GM12892 (cell line): Measurements from ENCODE around the gene KIAA0513.
"Not testable (repeated sequence)": the region's sequence is repeated elsewhere in the genome, so short reads cannot be mapped to it uniquely, and the experiment has no call there.

Experiments
- DNase-seq: peaks from one replicate; pipeline ENCODE4 v3.0.0; 2011; ENCODE audit not compliant: insufficient read length
- FAIRE-seq: peaks from 2 replicates; lab custom pipeline; 2011; peaks lifted over from hg19 to GRCh38; lab: Jason Lieb, UNC
- POLR2A ChIP-seq: IDR thresholded peaks from 2 replicates; pipeline ENCODE4 v1.6.1; 2011; ENCODE audit warnings: low read depth, low read length, control low read depth
- POLR2AphosphoS5 ChIP-seq: IDR thresholded peaks from 2 replicates; pipeline ENCODE4 v1.6.1; 2011; ENCODE audit warnings: low read depth, low read length, control low read depth
- TAF1 ChIP-seq: IDR thresholded peaks from 2 replicates; pipeline ENCODE4 v1.6.1; 2011; ENCODE audit warnings: low read depth, mild to moderate bottlenecking, control low read depth, low read length, borderline replicate concordance

The KIAA0513 gene

DNA sequence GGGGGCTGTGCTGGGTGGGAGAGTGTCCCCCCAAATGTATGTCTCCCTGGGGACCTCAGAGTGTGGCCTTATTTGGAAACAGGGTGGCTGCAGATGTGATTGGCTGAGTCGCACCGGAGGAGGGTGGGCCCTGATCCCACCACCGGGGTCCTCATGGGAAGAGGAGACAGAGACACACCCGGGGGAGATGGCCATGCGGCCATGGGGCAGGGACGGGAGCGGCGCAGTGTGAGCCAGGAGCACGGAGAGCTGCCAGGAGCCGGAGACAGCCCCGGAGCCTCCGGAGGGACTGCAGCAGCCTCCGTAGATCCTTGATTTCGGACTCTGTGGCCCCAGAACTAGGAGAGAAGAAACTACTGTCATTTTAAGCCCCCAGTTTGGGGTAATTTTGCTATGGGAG, 86.3 kb downstream of the KIAA0513 start:
- no peak for TF ChIP-seq POLR2AphosphoS5
- TF ChIP-seq POLR2A, result no peak
- no peak for TF ChIP-seq TAF1
- FAIRE-seq (no peak), DNase-seq (no peak)

DNA sequence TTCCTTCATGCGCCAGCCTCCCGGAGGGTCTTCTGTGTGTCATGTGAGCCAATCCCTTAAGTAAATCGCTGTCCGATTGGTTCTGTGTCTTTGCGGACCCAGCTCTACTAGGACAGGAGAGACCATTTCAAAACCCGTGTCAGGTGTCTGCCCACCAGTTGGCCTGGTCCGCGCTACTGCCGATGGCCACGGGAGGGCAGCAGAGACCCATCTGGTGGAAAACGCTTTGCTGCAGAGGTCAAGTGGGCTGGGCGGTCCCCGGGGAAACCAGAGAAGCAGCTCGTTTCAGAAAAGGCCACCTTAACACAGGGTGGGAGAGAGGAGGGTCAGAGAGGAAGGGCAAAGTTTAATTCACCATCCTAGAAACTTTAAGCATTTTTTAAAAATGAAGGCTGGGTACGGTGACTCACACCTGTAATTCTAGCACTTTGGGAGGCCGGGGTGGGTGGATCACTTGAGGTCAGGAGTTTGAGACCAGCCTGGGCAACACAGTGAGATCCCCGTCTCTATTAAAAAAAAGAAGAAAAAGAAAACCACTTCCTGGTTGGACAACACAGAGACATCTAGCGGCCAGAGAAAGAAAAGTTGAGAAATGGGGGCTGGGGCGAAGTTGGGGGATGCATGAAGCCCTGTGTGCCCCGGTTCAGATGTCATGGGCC, 87.4 kb downstream of the KIAA0513 start:
- no peak for TF ChIP-seq TAF1
- FAIRE-seq (peak; percentile 89), DNase-seq (peak; percentile 90)

DNA sequence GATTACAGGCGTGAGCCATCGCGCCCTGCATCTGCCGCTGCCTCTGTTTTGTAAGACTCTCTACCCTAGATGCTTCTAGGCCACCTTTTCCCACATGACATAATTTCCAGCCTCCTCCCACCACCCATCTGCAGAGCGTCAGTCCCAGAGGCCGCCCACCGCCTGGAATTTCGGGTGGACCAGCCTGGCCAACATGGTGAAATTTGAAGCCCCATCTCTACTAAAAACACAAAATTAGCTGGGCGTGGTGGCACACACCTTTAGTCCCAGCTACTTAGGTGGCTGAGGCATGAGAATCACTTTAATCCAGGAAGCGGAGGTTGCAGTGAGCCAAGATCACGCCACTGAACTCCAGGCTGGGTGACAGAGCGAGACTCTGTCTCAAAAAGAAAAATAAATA, 89.8 kb downstream of the KIAA0513 start:
- FAIRE-seq (no peak), DNase-seq (no peak)
- TF ChIP-seq TAF1 (no peak), POLR2AphosphoS5 (no peak), POLR2A (no peak)

DNA sequence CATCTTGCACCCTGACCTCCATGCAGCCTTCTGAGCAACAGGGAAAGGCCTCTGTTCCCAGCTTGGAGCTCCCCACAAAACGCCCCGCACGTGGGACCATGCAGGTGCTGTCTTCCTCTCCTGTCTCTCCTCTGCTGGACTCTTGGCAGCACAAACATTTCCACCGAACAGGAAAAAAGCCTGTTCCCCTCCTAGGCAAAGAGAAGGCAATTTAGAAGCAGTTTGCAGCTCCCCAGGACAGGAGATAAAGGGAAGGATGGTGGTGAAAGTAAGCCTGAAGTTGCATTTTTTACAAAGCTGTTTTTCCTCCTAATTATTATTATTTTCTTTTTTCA, 92.4 kb downstream of the KIAA0513 start:
- TF ChIP-seq TAF1, result no peak
- no peak for FAIRE-seq

DNA sequence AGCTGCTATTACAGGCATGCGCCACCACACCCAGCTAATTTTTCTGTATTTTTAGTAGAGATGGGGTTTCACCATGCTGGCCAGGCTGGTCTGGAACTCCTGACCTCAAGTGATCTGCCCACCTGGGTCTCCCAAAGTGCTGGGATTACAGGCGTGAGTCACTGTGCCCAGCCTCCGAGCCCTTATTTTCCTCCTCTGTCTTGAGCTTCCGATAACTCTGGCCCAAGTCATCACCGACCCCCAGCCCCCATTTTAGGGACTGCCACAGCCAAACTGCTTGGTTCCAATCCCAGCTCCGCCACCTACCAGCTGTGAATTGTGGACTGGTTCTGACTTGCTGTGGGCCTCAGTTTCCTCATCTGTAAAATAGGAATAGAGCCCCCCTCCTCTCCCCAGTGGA, 95.8 kb downstream of the KIAA0513 start:
- not testable (repeated sequence) for DNase-seq, FAIRE-seq

More for the DNA sequence above, 92.4 kb downstream of the KIAA0513 start:
- DNase-seq, result no peak

DNA sequence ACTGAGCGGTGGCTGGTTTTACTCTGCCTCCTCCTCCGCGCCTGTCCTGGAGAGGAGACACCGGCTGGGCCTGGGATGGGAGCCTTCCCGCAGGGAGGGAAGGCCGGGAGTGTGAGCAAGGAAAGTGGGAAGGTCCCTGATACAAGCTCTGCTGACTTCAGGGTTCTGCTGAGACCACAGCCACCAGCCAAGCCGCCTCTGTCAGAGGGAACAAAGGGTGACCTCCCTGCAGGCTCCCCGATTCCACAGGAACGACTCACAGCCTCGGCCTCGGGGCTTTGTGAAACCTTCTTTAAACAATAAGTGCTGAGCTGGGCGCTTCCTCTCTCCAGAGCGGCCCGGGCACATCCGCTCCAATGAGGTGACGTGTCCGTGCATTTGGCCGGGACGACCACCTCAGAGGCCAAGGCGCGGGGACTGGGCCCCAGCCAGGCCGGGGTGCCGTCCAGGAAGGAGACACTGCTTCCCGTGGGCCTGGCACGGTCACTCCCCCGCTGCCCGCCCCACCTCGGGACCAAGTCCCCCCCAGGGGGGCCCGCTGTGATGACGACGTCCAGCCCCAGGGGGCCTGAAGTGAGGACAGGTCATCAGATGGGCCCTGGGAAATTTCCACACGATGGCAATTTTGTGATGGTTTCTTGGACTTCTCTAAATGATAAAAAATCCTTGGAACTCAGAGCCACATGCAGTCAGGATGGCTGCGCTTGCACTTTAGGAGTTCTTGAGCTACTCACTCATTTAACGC, 96.5 kb downstream of the KIAA0513 start:
- DNase-seq, result no peak
- TF ChIP-seq POLR2AphosphoS5 (no peak), TAF1 (no peak), POLR2A (no peak)
- no peak for FAIRE-seq

DNA sequence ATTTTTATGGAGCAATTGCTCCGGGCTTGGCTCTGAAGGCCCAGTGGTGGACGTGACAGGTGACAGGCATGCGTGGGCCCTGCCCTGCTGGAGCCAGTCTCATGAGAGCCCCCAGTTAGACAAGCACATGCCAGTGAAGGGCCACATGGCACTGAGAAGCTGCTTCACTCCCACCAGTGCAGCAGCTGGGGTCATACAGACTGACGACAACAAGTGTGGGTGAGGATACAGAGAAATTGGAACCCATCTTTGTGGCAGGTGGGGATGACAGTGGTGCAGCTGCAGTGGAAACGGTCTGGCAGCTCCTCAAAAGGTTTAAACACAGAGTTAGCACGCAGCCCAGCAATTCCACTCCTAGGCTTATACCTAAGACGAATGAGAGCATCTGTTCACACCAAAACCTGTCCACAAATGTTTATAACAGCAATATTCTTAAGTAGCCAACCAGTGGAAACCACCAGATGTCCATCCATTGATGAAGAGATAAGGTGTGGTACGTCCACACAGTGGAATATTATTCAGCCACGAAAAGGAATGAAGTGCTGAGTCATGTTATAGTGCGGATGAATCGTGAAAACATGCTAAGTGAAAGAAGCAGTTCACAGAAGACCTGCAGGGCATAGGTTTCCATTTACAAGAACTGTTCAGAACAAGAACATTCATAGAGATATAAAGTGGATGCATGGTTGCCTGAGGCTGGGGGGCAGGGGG, 97.2 kb downstream of the KIAA0513 start:
- FAIRE-seq, result no peak
- TF ChIP-seq POLR2AphosphoS5, result no peak
- no peak for TF ChIP-seq POLR2A
- no peak for TF ChIP-seq TAF1
- DNase-seq, result no peak

DNA sequence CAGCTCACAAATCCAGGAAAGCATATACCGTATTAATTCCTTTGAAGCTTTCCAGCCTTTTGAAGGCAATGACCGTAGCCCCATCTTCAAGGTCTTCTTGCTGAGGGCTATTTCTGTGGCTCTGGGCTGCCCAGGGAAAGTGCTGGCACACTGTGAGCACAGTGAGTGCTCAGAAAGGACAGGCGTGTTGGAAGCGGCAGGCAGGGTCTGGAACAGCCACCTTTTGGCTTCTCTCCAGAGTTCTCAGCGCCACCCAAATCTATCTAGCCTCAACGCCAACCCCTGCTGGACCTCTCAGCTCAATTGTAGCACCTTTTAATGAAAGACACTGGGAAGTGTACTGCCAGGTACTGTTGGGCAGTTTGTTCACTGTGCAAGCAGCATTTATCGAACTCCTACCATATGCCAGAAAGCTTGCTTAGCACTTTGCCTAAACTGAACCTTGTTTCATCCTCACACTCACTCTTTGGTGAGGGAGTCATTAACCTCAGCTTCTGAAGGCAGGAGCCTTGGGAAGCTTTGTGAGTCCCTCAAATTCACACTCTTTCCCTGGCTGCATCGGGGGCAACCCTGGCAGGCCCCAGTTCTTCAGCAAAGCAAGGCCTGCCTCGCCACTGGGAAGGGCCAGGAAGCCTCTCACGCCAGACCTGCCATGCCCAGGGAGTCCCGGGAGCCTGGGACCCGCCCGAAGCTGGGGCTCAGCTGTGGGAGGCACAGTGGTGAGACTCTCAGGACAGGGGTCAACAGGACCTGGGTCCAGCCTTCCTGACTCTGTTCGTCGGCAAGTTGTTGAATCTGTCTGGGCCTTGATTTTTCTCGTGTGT, 98.2 kb downstream of the KIAA0513 start:
- no peak for TF ChIP-seq POLR2AphosphoS5
- no peak for TF ChIP-seq POLR2A
- TF ChIP-seq TAF1, result no peak
- DNase-seq (no peak), FAIRE-seq (no peak)

DNA sequence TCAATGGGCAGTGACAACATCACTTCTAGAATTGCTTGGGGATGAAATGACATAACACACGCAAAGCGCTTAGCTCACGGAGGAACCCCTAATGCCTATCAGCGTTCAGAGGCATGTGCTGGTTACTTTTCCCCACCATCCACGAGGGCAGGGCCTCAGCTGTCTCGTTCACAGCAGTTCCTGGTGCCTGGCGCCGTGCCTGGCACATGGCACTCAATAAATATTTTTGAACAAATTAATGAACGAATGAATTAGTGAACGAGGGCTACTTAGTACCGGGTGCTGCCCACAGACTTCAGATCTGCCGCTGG, 98.8 kb downstream of the KIAA0513 start:
- FAIRE-seq, result no peak
- TF ChIP-seq POLR2AphosphoS5 (no peak), TAF1 (no peak), POLR2A (no peak)

DNA sequence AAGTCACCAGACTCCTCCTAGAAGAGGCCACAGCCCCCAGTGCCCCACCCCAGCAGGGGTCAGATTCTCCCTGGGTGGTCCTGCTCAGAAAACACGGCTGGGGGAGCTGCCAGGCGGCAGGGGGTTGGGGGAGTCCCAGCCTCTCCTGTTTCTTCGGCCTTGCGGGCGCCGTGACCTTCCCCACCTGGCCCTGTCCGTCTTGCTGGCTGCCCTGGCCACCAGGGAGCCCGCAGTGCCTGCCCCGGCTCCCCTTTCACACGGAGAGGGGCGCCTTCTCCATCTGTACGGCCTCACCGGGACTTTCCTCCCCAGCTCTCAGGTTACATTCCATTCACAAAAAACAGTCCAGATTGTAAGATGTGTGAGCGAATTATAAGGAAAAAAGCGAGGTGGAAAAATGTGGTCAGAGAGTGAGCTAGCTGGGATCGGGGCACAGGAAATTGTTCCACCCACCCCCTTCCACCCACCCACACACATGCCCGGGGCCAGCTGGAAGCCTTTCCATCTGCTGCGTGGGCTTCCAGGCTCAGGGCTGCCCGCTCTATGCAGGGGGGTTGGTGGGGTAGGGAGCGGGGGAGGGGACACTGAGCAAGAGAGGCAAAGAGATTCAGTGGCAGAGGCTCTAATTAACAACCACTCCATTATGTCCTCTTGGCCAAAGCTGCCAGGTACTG, 99.2 kb downstream of the KIAA0513 start:
- FAIRE-seq, result no peak
- DNase-seq, result no peak

More for the DNA sequence above, 98.8 kb downstream of the KIAA0513 start:
- DNase-seq, result no peak

DNA sequence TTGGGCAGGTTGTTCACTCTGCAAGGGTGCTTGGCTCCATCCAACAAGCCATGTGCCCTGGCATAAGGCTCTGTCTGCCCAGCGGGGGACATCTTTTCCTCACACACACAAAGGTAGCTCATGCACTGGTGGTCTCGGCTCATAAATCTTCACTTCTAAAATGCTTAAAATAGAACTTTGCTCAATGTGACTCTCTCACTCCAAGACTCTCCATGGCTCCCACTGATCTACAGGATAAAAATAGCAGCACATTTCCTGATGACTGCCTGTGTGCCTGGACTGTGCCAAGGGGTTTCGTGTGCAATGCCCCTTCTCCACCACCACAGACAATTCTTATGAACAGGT, 99.8 kb downstream of the KIAA0513 start:
- no peak for FAIRE-seq
- TF ChIP-seq POLR2AphosphoS5, result no peak
- TF ChIP-seq TAF1, result no peak
- no peak for TF ChIP-seq POLR2A
- DNase-seq, result no peak

More for the DNA sequence above, 99.2 kb downstream of the KIAA0513 start:
- TF ChIP-seq POLR2AphosphoS5 (no peak), POLR2A (no peak), TAF1 (no peak)
